Measurements from ENCODE around the gene G0S2.

- TF ChIP-seq POLR2A (IDR thresholded peaks at IDR 0.05; ENCODE audit: low read depth, low read length), result no peak
- TF ChIP-seq POLR2AphosphoS5 (IDR thresholded peaks at IDR 0.05; ENCODE audit: low read depth, low read length), result no peak
- no peak for TF ChIP-seq TAF1 (IDR thresholded peaks at IDR 0.05; ENCODE audit: borderline replicate concordance, low read depth, low read length)
Measured at GRCh38 chr1:209706622-209707021, 31.4 kb downstream of the G0S2 start.

Measured in GM12892 (cell line).